GM21515 (cell line): Measurements from ENCODE around the gene NUTM1.

Source experiments
- ATAC-seq: cut with Tn5 transposase; IDR thresholded peaks from one replicate; pipeline ENCODE4 v1.9.1; 2021; ENCODE audit not compliant: unreplicated experiment

NUTM1 gene, protein sequence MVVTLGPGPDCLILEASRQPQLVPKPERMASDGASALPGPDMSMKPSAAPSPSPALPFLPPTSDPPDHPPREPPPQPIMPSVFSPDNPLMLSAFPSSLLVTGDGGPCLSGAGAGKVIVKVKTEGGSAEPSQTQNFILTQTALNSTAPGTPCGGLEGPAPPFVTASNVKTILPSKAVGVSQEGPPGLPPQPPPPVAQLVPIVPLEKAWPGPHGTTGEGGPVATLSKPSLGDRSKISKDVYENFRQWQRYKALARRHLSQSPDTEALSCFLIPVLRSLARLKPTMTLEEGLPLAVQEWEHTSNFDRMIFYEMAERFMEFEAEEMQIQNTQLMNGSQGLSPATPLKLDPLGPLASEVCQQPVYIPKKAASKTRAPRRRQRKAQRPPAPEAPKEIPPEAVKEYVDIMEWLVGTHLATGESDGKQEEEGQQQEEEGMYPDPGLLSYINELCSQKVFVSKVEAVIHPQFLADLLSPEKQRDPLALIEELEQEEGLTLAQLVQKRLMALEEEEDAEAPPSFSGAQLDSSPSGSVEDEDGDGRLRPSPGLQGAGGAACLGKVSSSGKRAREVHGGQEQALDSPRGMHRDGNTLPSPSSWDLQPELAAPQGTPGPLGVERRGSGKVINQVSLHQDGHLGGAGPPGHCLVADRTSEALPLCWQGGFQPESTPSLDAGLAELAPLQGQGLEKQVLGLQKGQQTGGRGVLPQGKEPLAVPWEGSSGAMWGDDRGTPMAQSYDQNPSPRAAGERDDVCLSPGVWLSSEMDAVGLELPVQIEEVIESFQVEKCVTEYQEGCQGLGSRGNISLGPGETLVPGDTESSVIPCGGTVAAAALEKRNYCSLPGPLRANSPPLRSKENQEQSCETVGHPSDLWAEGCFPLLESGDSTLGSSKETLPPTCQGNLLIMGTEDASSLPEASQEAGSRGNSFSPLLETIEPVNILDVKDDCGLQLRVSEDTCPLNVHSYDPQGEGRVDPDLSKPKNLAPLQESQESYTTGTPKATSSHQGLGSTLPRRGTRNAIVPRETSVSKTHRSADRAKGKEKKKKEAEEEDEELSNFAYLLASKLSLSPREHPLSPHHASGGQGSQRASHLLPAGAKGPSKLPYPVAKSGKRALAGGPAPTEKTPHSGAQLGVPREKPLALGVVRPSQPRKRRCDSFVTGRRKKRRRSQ

GRCh38 chr15:34342737-34343575 is at the start of gene NUTM1, which contains the start of gene NOP10:
Gene NUTM1 (plus strand): TSS chr15:34343315. CDS start chr15:34343697, 382 bp downstream.
Gene NOP10 (minus strand): TSS chr15:34343136. CDS start chr15:34343073, 63 bp downstream.
- peak; percentile 83 for ATAC-seq

DNA sequence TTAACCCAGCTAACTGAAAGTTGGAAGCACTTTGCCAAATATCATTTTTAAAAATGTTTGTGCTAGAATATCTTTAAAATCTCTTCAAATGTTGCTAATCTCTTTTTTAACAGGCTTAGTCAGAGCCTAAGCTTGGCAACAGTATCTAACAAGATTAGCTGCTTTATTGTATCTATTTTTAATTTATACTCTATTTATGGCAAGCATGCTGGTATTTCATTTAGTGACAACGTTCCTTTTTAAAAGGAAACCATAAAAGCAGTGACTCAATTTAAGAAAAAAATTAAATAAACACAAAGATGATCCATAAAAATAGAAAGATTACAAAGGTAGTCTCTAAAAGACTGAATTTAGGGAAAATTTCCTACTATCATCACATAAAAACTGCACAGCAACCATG is 46.1 kb upstream of the NUTM1 start:
- ATAC-seq: no peak

DNA sequence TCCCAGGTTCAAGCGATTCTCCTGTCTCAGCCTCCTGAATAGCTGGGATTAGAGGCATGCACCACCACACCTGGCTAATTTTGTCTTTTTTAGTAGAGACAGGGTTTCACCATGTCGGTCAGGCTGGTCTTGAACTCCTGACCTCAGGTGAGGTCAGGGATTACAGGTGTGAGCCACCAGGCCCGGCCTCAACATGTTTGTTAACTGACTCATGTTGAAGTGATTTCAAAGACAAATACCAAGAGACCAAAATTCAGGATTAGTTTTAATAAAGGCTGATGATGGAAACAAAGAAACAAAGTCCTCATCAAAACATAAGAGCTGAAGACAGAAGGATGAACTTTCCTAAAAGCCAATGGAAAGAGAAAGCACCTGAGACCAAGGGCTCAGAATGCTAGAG is 42.1 kb upstream of the NUTM1 start:
- ATAC-seq: no peak

- no peak for ATAC-seq
Observed at GRCh38 chr15:34304613-34305012, 38.5 kb upstream of the NUTM1 start.

DNA sequence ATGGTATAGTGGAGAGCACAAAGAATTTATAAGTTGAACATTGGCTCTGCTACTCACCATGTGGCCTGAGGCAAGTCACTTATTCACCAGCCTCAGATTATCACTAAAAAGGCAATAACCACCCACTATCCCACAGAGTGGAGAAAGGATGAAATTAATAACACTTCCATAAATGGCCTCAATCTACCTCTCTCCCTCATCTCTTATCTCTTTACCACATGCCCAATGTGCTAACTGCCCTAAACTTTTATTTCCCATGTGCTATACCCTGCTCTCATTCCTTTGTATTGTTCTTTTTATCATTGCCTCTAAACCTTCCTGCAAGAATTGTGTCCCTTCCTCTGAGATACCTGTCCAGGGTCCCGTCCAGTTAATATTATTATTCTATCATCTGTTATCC is 31.6 kb upstream of the NUTM1 start:
- no peak for ATAC-seq

DNA sequence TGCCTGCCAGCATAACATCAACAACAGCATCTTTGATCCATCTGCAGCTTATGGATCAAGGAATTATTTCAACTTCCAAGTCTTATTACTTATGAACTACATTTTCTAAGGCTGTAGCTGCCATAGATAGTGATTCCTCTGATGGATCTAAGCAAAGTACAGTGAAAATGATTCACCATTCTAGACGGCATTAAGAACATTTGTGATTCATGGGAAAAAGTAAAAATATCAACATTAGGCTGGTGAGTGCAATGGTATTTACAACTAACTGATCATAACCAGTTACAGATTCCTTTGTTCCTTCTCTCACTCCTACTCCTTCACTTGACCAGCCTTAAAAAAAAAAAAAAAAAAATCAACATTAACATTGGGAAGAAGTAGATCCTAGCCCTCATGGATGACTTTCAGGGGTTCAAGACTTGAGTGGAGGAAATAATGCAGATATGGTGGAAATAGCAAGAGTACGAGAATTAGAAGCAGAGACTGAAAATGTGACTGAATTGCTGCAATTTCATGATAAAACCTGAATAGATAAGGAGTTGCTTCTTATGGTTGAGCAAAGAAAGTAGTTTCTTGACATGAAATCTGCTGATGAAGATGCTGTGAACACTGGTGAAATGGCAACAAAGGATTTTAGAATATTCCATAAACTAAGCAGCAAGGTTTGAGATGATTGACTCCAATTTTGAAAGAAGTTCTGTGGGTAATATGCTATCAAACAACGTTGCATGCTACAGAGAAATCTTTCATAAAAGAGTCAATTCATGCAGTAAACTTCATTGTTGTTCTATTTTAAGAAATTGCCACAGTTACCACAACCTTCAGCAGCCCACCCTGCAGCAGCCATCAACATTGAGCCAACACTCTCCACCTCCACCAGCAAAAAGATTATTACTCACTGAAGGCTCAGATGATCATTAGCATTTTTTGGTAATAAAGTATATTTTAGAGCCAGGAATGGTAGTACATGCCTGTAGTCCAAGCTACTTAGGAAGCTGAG is 28.3 kb upstream of the NUTM1 start:
- no peak for ATAC-seq

DNA sequence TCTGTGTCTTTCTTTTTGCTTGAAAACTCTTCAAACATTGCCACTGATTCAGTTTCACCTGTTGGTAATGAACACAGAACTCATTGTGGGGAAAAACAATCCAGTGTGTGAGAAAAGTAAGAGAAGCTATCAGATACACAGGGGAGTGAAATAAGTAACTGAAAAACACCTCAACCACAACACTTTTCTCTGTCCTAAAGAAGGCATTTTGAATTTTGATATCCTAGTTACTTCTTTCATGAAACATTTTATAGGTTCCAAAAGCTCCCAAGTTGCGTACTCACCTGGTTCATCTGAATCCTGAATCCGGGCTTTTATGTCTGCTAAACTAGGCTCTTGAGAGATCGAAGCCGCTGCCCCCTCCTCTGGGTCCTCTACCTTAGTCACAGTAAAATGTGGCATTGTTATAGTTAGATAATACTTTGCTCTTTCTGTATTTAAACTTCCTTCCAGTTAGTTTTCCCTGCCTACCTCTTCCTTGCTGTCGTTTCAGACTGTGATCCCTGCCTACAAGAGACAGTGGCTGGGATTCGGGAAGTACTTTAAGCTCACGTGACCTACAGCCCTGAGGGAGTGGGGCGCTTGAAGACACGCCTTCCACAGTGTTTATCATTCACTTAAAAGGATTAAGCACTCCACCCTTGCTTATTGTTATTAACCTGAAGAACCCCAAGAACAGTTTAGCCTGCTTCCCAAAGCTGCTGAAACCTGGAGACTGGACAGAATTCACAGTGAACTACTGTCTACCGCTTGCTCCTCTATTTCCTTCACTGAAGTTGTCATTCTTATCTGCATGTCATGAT is 24.6 kb upstream of the NUTM1 start:
- peak; percentile 63 for ATAC-seq

- ATAC-seq: no peak
Observed at GRCh38 chr15:34323217-34323616, 19.9 kb upstream of the NUTM1 start.

- no peak for ATAC-seq
Observed at GRCh38 chr15:34324933-34325332, 18.2 kb upstream of the NUTM1 start.

DNA sequence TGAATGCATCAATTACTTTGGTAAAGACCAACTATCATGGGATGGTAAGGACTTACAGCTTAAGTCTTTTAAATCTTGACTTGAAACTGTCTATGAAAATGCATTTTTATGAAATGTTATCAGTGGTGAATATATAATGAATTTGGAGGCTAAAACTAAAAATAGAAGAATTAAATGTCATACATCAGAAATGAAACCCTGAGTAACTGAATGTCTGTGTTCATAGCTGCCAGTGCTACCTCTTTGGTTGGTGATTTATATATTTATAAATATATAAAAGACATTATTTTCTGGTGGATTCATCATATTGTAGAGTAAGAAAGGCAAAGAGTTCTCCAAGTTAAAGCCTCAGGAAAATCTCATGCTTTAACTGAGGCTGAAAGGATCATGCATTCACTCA is 17.7 kb upstream of the NUTM1 start:
- ATAC-seq: no peak

- no peak for ATAC-seq
Observed at GRCh38 chr15:34327906-34328305, 15.2 kb upstream of the NUTM1 start.

DNA sequence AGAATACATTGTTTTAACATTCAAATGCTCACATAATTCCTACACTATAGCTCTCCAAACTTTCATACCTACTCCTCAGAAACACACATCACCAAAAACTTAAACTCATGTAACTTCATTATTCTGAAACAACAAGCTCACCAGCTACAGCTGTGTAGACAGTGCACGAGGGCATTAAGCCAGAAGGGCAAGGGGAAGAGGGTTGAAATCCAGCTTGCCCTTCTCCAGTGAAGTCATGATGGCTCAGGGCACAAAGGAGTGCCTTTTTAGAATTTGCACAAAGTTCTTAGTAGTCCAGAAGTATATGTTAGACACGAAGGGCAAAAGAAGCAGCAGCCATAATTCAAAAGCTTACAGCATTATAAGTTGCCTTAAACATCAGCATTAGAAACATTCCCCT is 14.1 kb upstream of the NUTM1 start:
- ATAC-seq: no peak

- ATAC-seq: no peak
Observed at GRCh38 chr15:34330279-34330678, 12.8 kb upstream of the NUTM1 start.

GRCh38 chr15:34331809-34332208 is 11.3 kb upstream of the NUTM1 start:
- no peak for ATAC-seq

GRCh38 chr15:34332553-34333120 is 10.5 kb upstream of the NUTM1 start:
- ATAC-seq: no peak

GRCh38 chr15:34334672-34335071 is 8.4 kb upstream of the NUTM1 start:
- no peak for ATAC-seq

DNA sequence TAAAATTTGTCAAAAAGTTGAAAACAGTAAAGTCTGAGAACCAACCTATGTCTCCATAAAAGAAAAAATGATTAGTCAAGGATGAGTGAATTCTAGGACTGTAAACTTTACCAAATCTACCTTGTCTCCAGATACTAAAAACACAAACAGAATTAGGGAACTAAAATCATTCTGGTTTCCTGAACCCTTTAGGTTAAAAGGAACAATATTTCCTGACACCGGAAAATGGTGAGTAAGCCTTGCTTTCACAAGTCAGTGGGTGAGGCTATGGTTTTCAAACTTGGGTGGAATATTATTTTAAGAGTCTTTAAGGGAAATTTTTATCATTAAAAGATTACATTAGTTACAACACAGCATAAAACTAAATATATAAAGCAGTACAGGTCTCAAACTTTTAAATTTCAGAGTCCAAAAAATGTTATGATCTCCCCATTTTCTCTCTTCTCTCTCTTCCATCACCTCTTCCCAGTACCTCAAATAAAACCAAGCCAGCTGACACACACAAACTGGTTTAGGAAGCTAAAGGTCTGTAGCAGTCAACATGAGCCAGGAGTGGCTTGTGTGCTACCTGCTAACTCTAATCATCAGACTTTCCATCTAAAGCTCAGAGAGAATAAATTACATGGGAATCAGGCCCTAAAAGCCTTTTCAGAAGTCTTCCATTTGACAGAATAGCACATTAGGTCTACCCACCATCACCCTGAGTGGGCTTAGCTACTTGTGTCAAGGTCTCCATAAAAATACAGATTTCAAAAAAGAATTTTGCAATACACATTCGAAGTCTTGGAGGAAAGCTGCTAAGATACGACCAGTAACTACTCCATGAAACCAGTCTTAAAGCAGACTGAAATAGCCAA is 7.7 kb upstream of the NUTM1 start:
- no peak for ATAC-seq
